Spleen (tissue), 7 donors: Measurements from ENCODE around the gene SPON1.

Experiments used
- CTCF ChIP-seq, 11 experiments: fragments of 200-600 bp in 7 of 11; fragments of 450-650 bp in 4 of 11; sonication (generic) in 4 of 11; IDR thresholded peaks in 8 of 11; conservative IDR thresholded peaks in 3 of 11; 1 replicate in 7 of 11; 2 replicates in 4 of 11; pipeline versions ENCODE4 v1.4.0 to v1.8.0; 2016 to 2021; ENCODE audit warnings: antibody characterized with exemption in 11 of 11, inconsistent platforms in 4 of 11, mild to moderate bottlenecking in 1 of 11
- POLR2AphosphoS5 ChIP-seq, 3 donors: sonication (generic); formaldehyde crosslinking; IDR thresholded peaks; one replicate each; pipeline ENCODE4 v1.5.1; 2017; ENCODE audit warnings: antibody characterized with exemption in 3 of 3
- donor health status: DM: no; HTN: no; CAD: no; lungs with moderate emphysema.
- donor health status: DM: no; HTN: no; CAD: no.
- donor health status: DM: no; HTN: no; CAD: no.

GRCh38 chr11:14242187-14242586, 279.7 kb downstream of the SPON1 start:
- TF ChIP-seq CTCF (IDR thresholded peaks at IDR 0.05 in 8 of 11, conservative IDR thresholded peaks at IDR 0.05 in 3 of 11), result no peak
- no peak for TF ChIP-seq POLR2AphosphoS5 (IDR thresholded peaks at IDR 0.05)
